GM23248 (cell line): ENCODE measurements around the gene MRPL36.

Experiments used
- EZH2 ChIP-seq: fragments of 200-600 bp; sonication (generic); IDR thresholded peaks from 2 replicates; pipeline ENCODE4 v1.6.1; 2018; ENCODE audit warnings: antibody characterized with exemption, mild to moderate bottlenecking; ENCODE audit not compliant: insufficient read depth, poor library complexity, severe bottlenecking
- EZH2phosphoT487 ChIP-seq: fragments of 200-600 bp; sonication (generic); IDR thresholded peaks from 2 replicates; pipeline ENCODE4 v1.6.1; 2018; ENCODE audit warnings: antibody characterized with exemption, moderate library complexity, mild to moderate bottlenecking, low read depth; ENCODE audit not compliant: insufficient read depth

DNA sequence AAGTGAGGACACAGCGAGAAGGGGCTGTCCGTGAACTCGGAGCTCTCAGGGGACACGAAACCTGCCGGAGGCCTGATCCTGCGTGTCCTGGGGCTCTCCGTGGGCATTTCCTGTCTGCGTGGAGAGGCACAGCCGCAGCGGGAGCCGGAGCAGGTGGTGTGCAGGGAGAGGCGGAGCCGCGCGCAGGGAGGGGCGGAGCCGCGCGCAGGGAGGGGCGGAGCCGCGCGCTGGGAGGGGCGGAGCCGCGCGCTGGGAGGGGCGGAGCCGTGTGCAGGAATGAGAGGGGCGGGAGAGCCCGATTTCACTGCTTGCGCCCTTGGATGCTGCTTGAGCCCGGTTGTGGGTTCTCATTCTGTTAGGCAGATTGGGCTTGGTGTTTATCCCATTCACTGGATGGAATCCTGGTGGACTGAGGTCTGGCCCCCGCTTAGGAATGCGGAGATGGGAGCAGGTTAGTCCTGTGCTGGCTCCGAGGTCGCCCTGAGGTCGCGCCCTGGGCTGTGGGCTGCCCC lies 28.3 kb upstream of the MRPL36 start:
- TF ChIP-seq EZH2 (no peak), EZH2phosphoT487 (no peak)
